HCT116 (cell line): ENCODE data around the gene SIK3. TPM values are rescaled to one million over a fixed set of nuclear protein-coding genes. Genes with fewer than 3 reads are reported as not detected.

Experiments
- ATAC-seq: fragments of 200-7000 bp; cut with Tn5 transposase; 2 replicates; pipeline ENCODE4 v1.9.1; 2020; ENCODE audit warnings: mild to moderate bottlenecking, moderate library complexity
- BruUV-seq: library from RNA; stranded (reverse); fragments of 400-500 nt; replicated peaks from 2 replicates; lab custom pipeline; 2021; lab: Mats Ljungman, UMichigan
- CTCF ChIA-PET: fragments of 300-600 bp; sonication (Branson Sonifier 250); formaldehyde crosslinking; loops from one replicate; lab custom pipeline; 2021; ENCODE audit warnings: antibody characterized with exemption; lab: Charles Lee
- POLR2A ChIA-PET: fragments of 300-600, 350-600 bp; sonication (Branson Sonifier 250); formaldehyde crosslinking; loops from one replicate; lab custom pipeline; 2021; ENCODE audit warnings: antibody characterized with exemption; lab: Charles Lee
- RAD21 ChIA-PET, 2 experiments: fragments of 300-600 bp; sonication (Branson Sonifier 250); formaldehyde crosslinking; loops; one replicate each; lab custom pipeline; 2023; ENCODE audit warnings: low total read pairs in 2 of 2; ENCODE audit not compliant: uncharacterized antibody in 2 of 2, unreplicated experiment in 2 of 2, low non-redundant PET in 1 of 2; lab: Charles Lee
- DNase-seq: peaks from one replicate; pipeline ENCODE4 v3.0.0-alpha.2; 2010; ENCODE audit warnings: low read depth, low spot score
- H2AFZ ChIP-seq: fragments of 200-600 bp; shearing (Covaris generic), sonication (generic); 2 replicates; pipeline ENCODE4 v1.6.1; 2017; ENCODE audit warnings: low read depth, mixed run types, mixed read lengths, antibody characterized with exemption, low read length; ENCODE audit not compliant: poor library complexity, severe bottlenecking
- H3K27ac ChIP-seq: 2 replicates; pipeline ENCODE4 v1.5.1; 2012; ENCODE audit warnings: low read depth, low read length
- H3K27me3 ChIP-seq: fragments of 200-600 bp; sonication (generic); 2 replicates; pipeline ENCODE4 v1.6.1; 2016; ENCODE audit warnings: mixed run types, low read length, mixed read lengths; ENCODE audit not compliant: insufficient read depth
- H3K36me3 ChIP-seq, 2 experiments: fragments of 200-500 bp in 1 of 2; fragments of 200-600 bp in 1 of 2; sonication (Bioruptor generic) in 1 of 2; sonication (generic) in 1 of 2; 2 replicates each; pipeline versions ENCODE4 v1.5.1 to v1.6.1; 2014 to 2016; ENCODE audit warnings: low read length in 2 of 2, inconsistent platforms in 1 of 2, mixed read lengths in 1 of 2, mixed run types in 1 of 2; ENCODE audit not compliant: insufficient read depth in 2 of 2, control insufficient read depth in 1 of 2
- H3K4me1 ChIP-seq, 2 experiments: fragments of 200-600 bp in 1 of 2; sonication (generic) in 1 of 2; 2 replicates each; pipeline versions ENCODE4 v1.5.1 to v1.6.1; 2012 to 2017; ENCODE audit warnings: low read length in 2 of 2, inconsistent platforms in 1 of 2, mild to moderate bottlenecking in 1 of 2, mixed read lengths in 1 of 2, mixed run types in 1 of 2, moderate library complexity in 1 of 2; ENCODE audit not compliant: insufficient read depth in 2 of 2, control insufficient read depth in 1 of 2
- H3K4me2 ChIP-seq: fragments of 200-600 bp; sonication (generic); 2 replicates; pipeline ENCODE4 v1.6.1; 2017; ENCODE audit warnings: mixed run types, low read length, mixed read lengths
- H3K4me3 ChIP-seq, 2 experiments: fragments of 200-600 bp in 1 of 2; sonication (generic) in 1 of 2; replicated peaks in 1 of 2; 2 replicates each; pipeline ENCODE4 v1.5.1; 2011 to 2016; ENCODE audit warnings: low read length in 2 of 2, control low read depth in 1 of 2, low read depth in 1 of 2, mild to moderate bottlenecking in 1 of 2, mixed read lengths in 1 of 2, mixed run types in 1 of 2
- H3K79me2 ChIP-seq: fragments of 200-600 bp; sonication (generic); 2 replicates; pipeline ENCODE4 v1.6.1; 2017; ENCODE audit warnings: mild to moderate bottlenecking, mixed run types, low read length, moderate library complexity, mixed read lengths; ENCODE audit not compliant: insufficient read depth
- H3K9ac ChIP-seq: fragments of 200-600 bp; sonication (generic); 2 replicates; pipeline ENCODE4 v1.6.1; 2016; ENCODE audit warnings: low read length, mixed read lengths
- H3K9me2 ChIP-seq: fragments of 200-600 bp; sonication (generic), shearing (Covaris generic); 2 replicates; pipeline ENCODE4 v1.6.1; 2017; ENCODE audit warnings: mixed run types, mild to moderate bottlenecking, moderate library complexity; ENCODE audit not compliant: insufficient read depth
- H3K9me3 ChIP-seq, 2 experiments: fragments of 200-500 bp in 1 of 2; fragments of 200-600 bp in 1 of 2; sonication (Bioruptor generic) in 1 of 2; sonication (generic) in 1 of 2; 2 replicates each; pipeline ENCODE4 v1.6.1; 2014 to 2017; ENCODE audit warnings: low read length in 2 of 2, mixed read lengths in 2 of 2, inconsistent platforms in 1 of 2, low read depth in 1 of 2, mild to moderate bottlenecking in 1 of 2, mixed run types in 1 of 2, moderate library complexity in 1 of 2; ENCODE audit not compliant: control insufficient read depth in 1 of 2, insufficient read depth in 1 of 2
- H4K20me1 ChIP-seq: fragments of 200-600 bp; sonication (generic), shearing (Covaris generic); 2 replicates; pipeline ENCODE4 v1.6.1; 2017; ENCODE audit warnings: mixed run types, mild to moderate bottlenecking, moderate library complexity; ENCODE audit not compliant: insufficient read depth
- CEBPB ChIP-seq: IDR thresholded peaks from 2 replicates; pipeline ENCODE4 v1.6.1; 2012; ENCODE audit warnings: low read depth
- EZH2 ChIP-seq: fragments of 200-600 bp; sonication (generic); IDR thresholded peaks from 2 replicates; pipeline ENCODE4 v1.6.1; 2017; ENCODE audit warnings: antibody characterized with exemption, mixed run types
- EZH2phosphoT487 ChIP-seq: fragments of 200-600 bp; IDR thresholded peaks from 2 replicates; pipeline ENCODE4 v1.6.1; 2018; ENCODE audit warnings: antibody characterized with exemption, borderline replicate concordance
- FOSL1 ChIP-seq: IDR thresholded peaks from 2 replicates; pipeline ENCODE4 v1.6.1; 2012; ENCODE audit warnings: low read depth
- MAX ChIP-seq: IDR thresholded peaks from 2 replicates; pipeline ENCODE4 v1.6.1; 2012
- POLR2AphosphoS5 ChIP-seq: IDR thresholded peaks from 2 replicates; pipeline ENCODE4 v1.6.1; 2011; ENCODE audit warnings: mild to moderate bottlenecking, low read depth, low read length, moderate library complexity
- RAD21 ChIP-seq: IDR thresholded peaks from 2 replicates; pipeline ENCODE4 v1.6.1; 2012; ENCODE audit warnings: low read depth, mild to moderate bottlenecking
- REST ChIP-seq: IDR thresholded peaks from 2 replicates; pipeline ENCODE4 v1.6.1; 2012; ENCODE audit warnings: low read depth
- ZNF274 ChIP-seq: fragments of 200-500 bp; sonication (Bioruptor generic); IDR thresholded peaks from 2 replicates; pipeline ENCODE4 v1.6.1; 2014; ENCODE audit warnings: mild to moderate bottlenecking, low read depth, low read length, inconsistent platforms
- intact Hi-C: fragments of 100-400 bp; cut with micrococcal nuclease; formaldehyde crosslinking; loops from 2 replicates; pipeline ENCODE4 v1.10.0; 2022
- total RNA-seq: library from RNA; stranded (reverse); gene quantifications from one replicate; pipeline ENCODE4 v1.2.1, GENCODE V29; 2021; ENCODE audit not compliant: unreplicated experiment
- TF ChIP-seq, protein P1 (sequence below): IDR thresholded peaks from 2 replicates; pipeline ENCODE4 v1.6.1; 2011; ENCODE audit warnings: mild to moderate bottlenecking, low read length, moderate library complexity; ENCODE audit not compliant: insufficient replicate concordance; ENCODE audit errors: extremely low read depth
- TF ChIP-seq, protein P2 (sequence below), 3 experiments: fragments of 200-600 bp in 1 of 3; sonication (generic) in 1 of 3; IDR thresholded peaks in 2 of 3; conservative IDR thresholded peaks in 1 of 3; 2 replicates each; pipeline ENCODE4 v1.5.1; 2012 to 2017; ENCODE audit warnings: low read depth in 2 of 3, low read length in 2 of 3, antibody characterized with exemption in 1 of 3, borderline replicate concordance in 1 of 3, control low read depth in 1 of 3, mild to moderate bottlenecking in 1 of 3, mixed read lengths in 1 of 3, mixed run types in 1 of 3, moderate library complexity in 1 of 3; ENCODE audit not compliant: insufficient read depth in 1 of 3
- TF ChIP-seq, protein P3 (sequence below): IDR thresholded peaks from 2 replicates; pipeline ENCODE4 v1.6.1; 2012

Gene SIK3
- total RNA-seq, 1 experiment from 2014 or later = 21.0 TPM

DNA sequence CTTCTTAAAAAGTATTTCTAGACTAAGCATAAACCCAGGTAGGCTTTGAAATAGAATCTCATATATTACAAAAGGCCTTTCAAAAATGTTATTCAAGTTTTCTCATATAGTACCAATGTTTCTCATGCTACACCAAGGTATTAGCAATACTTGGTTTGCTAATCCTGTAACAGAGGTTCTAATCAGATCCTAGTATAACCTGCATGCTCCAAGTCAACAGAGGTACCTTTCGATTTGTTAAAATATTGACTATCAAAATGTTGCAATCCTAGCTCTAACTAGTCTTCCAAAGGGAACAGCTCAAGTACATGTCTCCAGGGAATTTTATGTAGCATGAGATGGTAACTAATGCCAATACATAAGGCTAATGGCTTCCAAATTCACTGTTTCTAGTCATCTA, 162.7 kb downstream of the SIK3 start:
- Histone ChIP-seq H3K9ac (no peak overlapping the region), H3K36me3 (0 out of 4 replicates have a peak, but pooled peaks cover 0 to 2% of the 10 kb centered on the region in 2 experiments), H3K4me1 (peaks cover 0 to 10% of the 10 kb centered on the region in 2 experiments; a peak in 2 of 4 replicates), H4K20me1 (no peaks in the 10 kb centered on the region), H3K4me2 (no peak overlapping the region), H3K9me2 (no peaks in the 10 kb centered on the region), H3K4me3 (no peak overlapping the region), H3K9me3 (no peaks in the 10 kb centered on the region), H3K79me2 (no peaks in the 10 kb centered on the region; the same call in 1 of the 2 replicates), H2AFZ (no peak overlapping the region), H3K27ac (no peak overlapping the region), H3K27me3 (no peaks in the 10 kb centered on the region)
- ChIA-PET CTCF (no interaction called here), POLR2A (no interaction called here), RAD21 (no interaction called here)
- no peak for TF ChIP-seq EZH2phosphoT487
- no peak for TF ChIP-seq POLR2AphosphoS5
- TF ChIP-seq, protein P1, sequence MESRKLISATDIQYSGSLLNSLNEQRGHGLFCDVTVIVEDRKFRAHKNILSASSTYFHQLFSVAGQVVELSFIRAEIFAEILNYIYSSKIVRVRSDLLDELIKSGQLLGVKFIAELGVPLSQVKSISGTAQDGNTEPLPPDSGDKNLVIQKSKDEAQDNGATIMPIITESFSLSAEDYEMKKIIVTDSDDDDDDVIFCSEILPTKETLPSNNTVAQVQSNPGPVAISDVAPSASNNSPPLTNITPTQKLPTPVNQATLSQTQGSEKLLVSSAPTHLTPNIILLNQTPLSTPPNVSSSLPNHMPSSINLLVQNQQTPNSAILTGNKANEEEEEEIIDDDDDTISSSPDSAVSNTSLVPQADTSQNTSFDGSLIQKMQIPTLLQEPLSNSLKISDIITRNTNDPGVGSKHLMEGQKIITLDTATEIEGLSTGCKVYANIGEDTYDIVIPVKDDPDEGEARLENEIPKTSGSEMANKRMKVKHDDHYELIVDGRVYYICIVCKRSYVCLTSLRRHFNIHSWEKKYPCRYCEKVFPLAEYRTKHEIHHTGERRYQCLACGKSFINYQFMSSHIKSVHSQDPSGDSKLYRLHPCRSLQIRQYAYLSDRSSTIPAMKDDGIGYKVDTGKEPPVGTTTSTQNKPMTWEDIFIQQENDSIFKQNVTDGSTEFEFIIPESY = no peak
- TF ChIP-seq, protein P2, sequence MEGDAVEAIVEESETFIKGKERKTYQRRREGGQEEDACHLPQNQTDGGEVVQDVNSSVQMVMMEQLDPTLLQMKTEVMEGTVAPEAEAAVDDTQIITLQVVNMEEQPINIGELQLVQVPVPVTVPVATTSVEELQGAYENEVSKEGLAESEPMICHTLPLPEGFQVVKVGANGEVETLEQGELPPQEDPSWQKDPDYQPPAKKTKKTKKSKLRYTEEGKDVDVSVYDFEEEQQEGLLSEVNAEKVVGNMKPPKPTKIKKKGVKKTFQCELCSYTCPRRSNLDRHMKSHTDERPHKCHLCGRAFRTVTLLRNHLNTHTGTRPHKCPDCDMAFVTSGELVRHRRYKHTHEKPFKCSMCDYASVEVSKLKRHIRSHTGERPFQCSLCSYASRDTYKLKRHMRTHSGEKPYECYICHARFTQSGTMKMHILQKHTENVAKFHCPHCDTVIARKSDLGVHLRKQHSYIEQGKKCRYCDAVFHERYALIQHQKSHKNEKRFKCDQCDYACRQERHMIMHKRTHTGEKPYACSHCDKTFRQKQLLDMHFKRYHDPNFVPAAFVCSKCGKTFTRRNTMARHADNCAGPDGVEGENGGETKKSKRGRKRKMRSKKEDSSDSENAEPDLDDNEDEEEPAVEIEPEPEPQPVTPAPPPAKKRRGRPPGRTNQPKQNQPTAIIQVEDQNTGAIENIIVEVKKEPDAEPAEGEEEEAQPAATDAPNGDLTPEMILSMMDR (IDR thresholded peaks at IDR 0.05 in 2 of 3, conservative IDR thresholded peaks at IDR 0.05 in 1 of 3; ENCODE audit: borderline replicate concordance in 1 of 3, insufficient read depth in 1 of 3, low read depth in 2 of 3, low read length in 2 of 3) = no peak
- TF ChIP-seq FOSL1 = no peak
- no peak for TF ChIP-seq EZH2
- no peak for TF ChIP-seq ZNF274
- TF ChIP-seq RAD21 = no peak
- TF ChIP-seq, protein P3, sequence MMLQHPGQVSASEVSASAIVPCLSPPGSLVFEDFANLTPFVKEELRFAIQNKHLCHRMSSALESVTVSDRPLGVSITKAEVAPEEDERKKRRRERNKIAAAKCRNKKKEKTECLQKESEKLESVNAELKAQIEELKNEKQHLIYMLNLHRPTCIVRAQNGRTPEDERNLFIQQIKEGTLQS = no peak
- no peak for TF ChIP-seq REST
- no peak for TF ChIP-seq CEBPB
- no peak for TF ChIP-seq MAX
- DNase-seq (no peak), ATAC-seq (no peak)
- BruUV-seq = no TSS peak
- intact Hi-C loops = no loop called here
